Measurements from ENCODE around the gene GRK6. TPM values are rescaled to one million over a fixed set of nuclear protein-coding genes. Genes with fewer than 3 reads are reported as not detected.

GRK6 gene
- total RNA-seq, 4 donors from 2014 or later, result 16.1 to 45.5 (median 27.2) TPM

DNA sequence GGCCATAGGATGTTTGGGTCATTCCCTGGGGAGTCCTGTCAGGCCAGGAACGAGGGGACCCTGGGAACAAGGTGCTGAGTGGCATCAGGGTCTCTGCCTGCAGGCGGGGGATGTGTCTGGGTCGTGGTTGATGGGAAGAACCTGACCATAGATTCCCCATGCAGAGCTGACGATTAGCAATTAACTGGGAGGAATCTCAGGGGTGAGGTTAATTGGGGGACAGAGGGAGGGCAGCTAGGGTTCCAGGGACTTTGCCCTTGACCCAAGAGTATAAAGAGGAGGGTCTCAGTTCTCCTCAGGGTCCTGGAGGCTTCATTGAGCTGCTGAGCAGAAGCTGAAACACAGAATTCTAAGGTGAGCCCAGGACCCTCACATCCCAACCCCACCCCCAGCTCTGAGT is 42.3 kb upstream of the GRK6 start, which contains the start of gene SLC34A1:
Gene SLC34A1, plus strand, starts transcription at position 301 of the 400 bp plus-strand sequence. CDS start 1,308 bp downstream, outside the sequence.
- ATAC-seq (ENCODE audit: low FRiP score), result no peak
- no peak for DNase-seq (ENCODE audit: low spot score)
- TF ChIP-seq, protein P1, sequence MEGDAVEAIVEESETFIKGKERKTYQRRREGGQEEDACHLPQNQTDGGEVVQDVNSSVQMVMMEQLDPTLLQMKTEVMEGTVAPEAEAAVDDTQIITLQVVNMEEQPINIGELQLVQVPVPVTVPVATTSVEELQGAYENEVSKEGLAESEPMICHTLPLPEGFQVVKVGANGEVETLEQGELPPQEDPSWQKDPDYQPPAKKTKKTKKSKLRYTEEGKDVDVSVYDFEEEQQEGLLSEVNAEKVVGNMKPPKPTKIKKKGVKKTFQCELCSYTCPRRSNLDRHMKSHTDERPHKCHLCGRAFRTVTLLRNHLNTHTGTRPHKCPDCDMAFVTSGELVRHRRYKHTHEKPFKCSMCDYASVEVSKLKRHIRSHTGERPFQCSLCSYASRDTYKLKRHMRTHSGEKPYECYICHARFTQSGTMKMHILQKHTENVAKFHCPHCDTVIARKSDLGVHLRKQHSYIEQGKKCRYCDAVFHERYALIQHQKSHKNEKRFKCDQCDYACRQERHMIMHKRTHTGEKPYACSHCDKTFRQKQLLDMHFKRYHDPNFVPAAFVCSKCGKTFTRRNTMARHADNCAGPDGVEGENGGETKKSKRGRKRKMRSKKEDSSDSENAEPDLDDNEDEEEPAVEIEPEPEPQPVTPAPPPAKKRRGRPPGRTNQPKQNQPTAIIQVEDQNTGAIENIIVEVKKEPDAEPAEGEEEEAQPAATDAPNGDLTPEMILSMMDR (IDR thresholded peaks at IDR 0.05), result no peak

- DNase-seq (ENCODE audit: low spot score) (no peak), ATAC-seq (ENCODE audit: low FRiP score) (no peak)
- TF ChIP-seq, protein P1 (IDR thresholded peaks at IDR 0.05), result no peak
These were observed 40.8 kb upstream of the GRK6 start for GRCh38 chr5:177385720-177386119.

GRCh38 chr5:177386542-177386941 is 39.9 kb upstream of the GRK6 start:
- TF ChIP-seq, protein P1 (IDR thresholded peaks at IDR 0.05), result no peak
- no peak for DNase-seq (ENCODE audit: low spot score)
- no peak for ATAC-seq (ENCODE audit: low FRiP score)

DNA sequence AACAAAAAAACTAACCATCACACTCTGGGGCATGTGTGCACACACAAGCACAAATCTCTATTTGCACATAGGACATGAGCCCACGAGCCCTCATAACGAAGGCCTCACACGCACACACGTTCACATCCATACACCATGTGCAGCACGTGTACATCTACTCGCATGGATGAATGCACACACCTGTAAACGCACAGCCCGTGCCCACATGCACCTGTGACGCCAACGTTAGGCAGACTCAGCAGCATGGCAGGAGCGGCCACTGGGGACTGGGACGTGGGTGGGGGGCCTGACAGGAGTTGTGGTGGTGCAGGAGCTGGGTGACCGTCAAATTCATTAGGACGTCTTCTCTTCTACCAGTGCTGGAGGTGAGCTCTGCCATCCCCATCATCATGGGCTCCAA is 39.1 kb upstream of the GRK6 start:
- DNase-seq (ENCODE audit: low spot score) (no peak), ATAC-seq (ENCODE audit: low FRiP score) (no peak)
- TF ChIP-seq, protein P1 (IDR thresholded peaks at IDR 0.05), result no peak

- no peak for ATAC-seq (ENCODE audit: low FRiP score)
These were observed 37.9 kb upstream of the GRK6 start for GRCh38 chr5:177388521-177389052.

DNA sequence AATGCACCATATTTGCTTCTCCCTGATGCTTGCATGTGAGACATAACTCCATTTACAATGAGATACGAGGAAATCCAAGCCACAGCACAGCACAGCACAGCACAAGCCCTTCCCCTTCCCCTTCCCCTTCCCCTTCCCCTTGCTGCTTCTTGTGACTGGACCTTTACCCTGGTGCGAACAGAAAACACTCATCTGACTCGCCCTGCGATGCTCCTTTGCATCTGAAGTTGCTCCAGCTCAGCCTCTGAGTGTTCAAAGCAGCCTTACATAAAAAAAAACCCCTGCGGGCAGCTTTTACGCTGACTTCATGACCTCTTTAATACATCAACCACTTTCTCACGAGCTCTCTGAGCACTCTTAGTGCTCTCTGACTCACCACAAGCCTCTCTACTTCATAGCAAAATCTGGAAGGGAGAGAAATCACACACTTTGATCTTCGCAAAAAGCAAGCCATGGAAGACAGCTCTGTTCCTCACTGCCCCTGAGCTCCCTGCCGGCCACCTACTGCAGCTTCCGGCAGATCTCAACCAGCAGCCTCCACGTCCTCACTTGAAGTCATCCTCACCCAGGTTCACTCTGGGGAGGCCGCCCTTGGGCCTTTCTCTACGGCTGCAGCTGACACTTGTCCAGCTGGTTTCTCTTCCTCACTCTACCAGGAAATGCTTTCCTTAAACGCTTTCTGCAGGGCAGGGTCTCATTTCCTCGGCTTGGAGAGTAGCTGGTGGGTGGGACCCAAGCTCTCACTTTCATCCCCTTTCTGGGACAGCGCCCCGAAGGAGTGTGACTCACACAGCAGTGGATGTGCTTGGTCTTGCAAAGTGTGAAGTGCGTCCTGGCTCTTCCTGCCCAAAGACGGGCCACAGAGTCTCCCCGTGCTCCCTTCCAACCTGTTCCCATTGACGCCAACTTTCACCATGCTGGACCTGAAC is 37.0 kb upstream of the GRK6 start:
- TF ChIP-seq, protein P1 (IDR thresholded peaks at IDR 0.05), result no peak
- ATAC-seq (ENCODE audit: low FRiP score), result peak; percentile 20
- DNase-seq (ENCODE audit: low spot score), result no peak

More at GRCh38 chr5:177388521-177389052, 37.9 kb upstream of the GRK6 start:
- TF ChIP-seq, protein P1 (IDR thresholded peaks at IDR 0.05), result no peak
- no peak for DNase-seq (ENCODE audit: low spot score)

Measured in omental fat pad (tissue), 4 donors.